T-helper 17 cell (primary cell): ENCODE results near the gene DLL4. TPM values are rescaled to one million over a fixed set of nuclear protein-coding genes. Genes with fewer than 3 reads are reported as not detected.
"Not testable (repeated sequence)": the region's sequence is repeated elsewhere in the genome, so short reads cannot be mapped to it uniquely, and the experiment has no call there.

Source experiments
- ATAC-seq: fragments of 150-1000 bp; cut with Tn5 transposase; 2 replicates; pipeline ENCODE4 v1.10.0; 2021; ENCODE audit warnings: mild to moderate bottlenecking, moderate library complexity
- DNase-seq, 3 donors: peaks; one replicate each; pipeline versions ENCODE4 v3.0.0 to v3.0.0-alpha.2; 2020 to 2021
- H3K9me3 ChIP-seq: one replicate; pipeline ENCODE4 v1.7.0; 2013; ENCODE audit warnings: low read length, mild to moderate bottlenecking; ENCODE audit not compliant: control insufficient read depth, poor library complexity, severe bottlenecking
- H3K27ac Mint-ChIP-seq: one replicate; pipeline ENCODE4 v1.8.0; 2022; ENCODE audit warnings: mild to moderate bottlenecking, moderate library complexity, mixed read lengths
- H3K27me3 Mint-ChIP-seq: one replicate; pipeline ENCODE4 v1.8.0; 2022; ENCODE audit warnings: mixed read lengths
- H3K36me3 Mint-ChIP-seq: one replicate; pipeline ENCODE4 v1.8.0; 2022; ENCODE audit warnings: low read depth, mixed read lengths
- H3K4me1 Mint-ChIP-seq: one replicate; pipeline ENCODE4 v1.8.0; 2022; ENCODE audit warnings: mild to moderate bottlenecking, mixed read lengths
- H3K4me3 Mint-ChIP-seq: one replicate; pipeline ENCODE4 v1.8.0; 2022; ENCODE audit warnings: mild to moderate bottlenecking, moderate library complexity, mixed read lengths
- total RNA-seq, 4 donors: library from RNA in 2 of 4; stranded (reverse) in 2 of 4; gene quantifications; one replicate each; pipeline ENCODE4 v1.2.3 and lab custom pipeline; 2022 to 2026

Gene DLL4
- total RNA-seq, 2 donors from 2014 or later, result not detected

- Mint-ChIP-seq H3K36me3 (no peaks in the 10 kb centered on the region), H3K4me3 (no peak overlapping the region)
Observed at GRCh38 chr15:40944510-40945296, 15.6 kb downstream of the DLL4 start.

GRCh38 chr15:40948706-40949473 lies 19.8 kb downstream of the DLL4 start:
- Mint-ChIP-seq H3K27me3 (peaks cover 15% of the 10 kb centered on the region), H3K27ac (no peak overlapping the region), H3K4me1 (peaks cover 8% of the 10 kb centered on the region), H3K4me3 (peak overlapping the region; percentile 31), H3K36me3 (no peaks in the 10 kb centered on the region)
- H3K9me3 ChIP-seq, result no peaks in the 10 kb centered on the region
- no peak for DNase-seq
- ATAC-seq, result no peak

More at GRCh38 chr15:40944510-40945296, 15.6 kb downstream of the DLL4 start:
- no peaks in the 10 kb centered on the region for H3K9me3 ChIP-seq
- no peak for ATAC-seq
- Mint-ChIP-seq H3K27ac (no peak overlapping the region), H3K27me3 (peaks cover 13% of the 10 kb centered on the region), H3K4me1 (peaks cover 20% of the 10 kb centered on the region)
- DNase-seq, result no peak

GRCh38 chr15:40949756-40950207 lies 20.6 kb downstream of the DLL4 start:
- Mint-ChIP-seq H3K36me3 (no peaks in the 10 kb centered on the region), H3K27ac (no peak overlapping the region), H3K4me3 (no peak overlapping the region), H3K4me1 (peaks cover 16% of the 10 kb centered on the region), H3K27me3 (peaks cover 15% of the 10 kb centered on the region)
- ATAC-seq (no peak), DNase-seq (no peak)
- H3K9me3 ChIP-seq, result no peaks in the 10 kb centered on the region

- Mint-ChIP-seq H3K4me3 (peak overlapping the region; percentile 49), H3K27me3 (peaks cover 19% of the 10 kb centered on the region), H3K27ac (no peak overlapping the region), H3K4me1 (peaks cover 21% of the 10 kb centered on the region), H3K36me3 (no peaks in the 10 kb centered on the region)
- DNase-seq (no peak), ATAC-seq (no peak)
- H3K9me3 ChIP-seq, result no peaks in the 10 kb centered on the region
Observed at GRCh38 chr15:40951764-40952163, 22.6 kb downstream of the DLL4 start.

DNA sequence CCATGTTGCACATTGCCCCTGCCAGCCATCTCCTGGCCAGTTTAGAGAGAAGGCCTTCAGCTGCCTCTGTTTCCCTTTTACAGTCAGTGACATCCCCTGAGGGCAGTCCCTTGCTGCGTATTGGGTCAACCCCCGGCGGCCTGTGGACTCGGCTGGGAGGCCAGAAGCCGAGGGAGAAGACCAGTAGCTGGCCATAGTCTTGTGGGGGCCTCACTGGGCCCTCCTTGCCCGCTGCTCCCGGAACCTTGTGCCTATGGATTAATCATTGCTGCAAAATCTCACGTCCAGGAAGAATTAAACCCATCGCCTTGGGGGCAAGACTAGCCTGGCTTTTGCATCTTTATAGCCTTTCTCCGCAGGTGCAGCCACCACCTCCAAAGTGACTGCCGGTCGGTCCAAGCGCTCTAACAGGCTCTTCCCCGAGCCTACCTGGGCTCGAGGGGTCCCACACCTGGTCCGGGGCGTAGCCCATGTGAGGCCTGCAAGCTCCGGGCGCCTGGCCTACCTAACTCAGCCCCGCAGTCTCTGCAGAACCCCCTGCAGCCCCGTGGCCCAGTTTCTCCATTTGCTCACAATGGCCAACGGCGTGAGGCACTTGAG lies 23.3 kb downstream of the DLL4 start:
- peak overlapping the region; percentile 92 for H3K4me3 Mint-ChIP-seq
- no peaks in the 10 kb centered on the region for H3K9me3 ChIP-seq
- peaks cover 19% of the 10 kb centered on the region for H3K27me3 Mint-ChIP-seq
- no peak for ATAC-seq
- no peaks in the 10 kb centered on the region for H3K36me3 Mint-ChIP-seq
- no peak for DNase-seq
- H3K27ac Mint-ChIP-seq, result no peak overlapping the region
- peaks cover 21% of the 10 kb centered on the region for H3K4me1 Mint-ChIP-seq

DNA sequence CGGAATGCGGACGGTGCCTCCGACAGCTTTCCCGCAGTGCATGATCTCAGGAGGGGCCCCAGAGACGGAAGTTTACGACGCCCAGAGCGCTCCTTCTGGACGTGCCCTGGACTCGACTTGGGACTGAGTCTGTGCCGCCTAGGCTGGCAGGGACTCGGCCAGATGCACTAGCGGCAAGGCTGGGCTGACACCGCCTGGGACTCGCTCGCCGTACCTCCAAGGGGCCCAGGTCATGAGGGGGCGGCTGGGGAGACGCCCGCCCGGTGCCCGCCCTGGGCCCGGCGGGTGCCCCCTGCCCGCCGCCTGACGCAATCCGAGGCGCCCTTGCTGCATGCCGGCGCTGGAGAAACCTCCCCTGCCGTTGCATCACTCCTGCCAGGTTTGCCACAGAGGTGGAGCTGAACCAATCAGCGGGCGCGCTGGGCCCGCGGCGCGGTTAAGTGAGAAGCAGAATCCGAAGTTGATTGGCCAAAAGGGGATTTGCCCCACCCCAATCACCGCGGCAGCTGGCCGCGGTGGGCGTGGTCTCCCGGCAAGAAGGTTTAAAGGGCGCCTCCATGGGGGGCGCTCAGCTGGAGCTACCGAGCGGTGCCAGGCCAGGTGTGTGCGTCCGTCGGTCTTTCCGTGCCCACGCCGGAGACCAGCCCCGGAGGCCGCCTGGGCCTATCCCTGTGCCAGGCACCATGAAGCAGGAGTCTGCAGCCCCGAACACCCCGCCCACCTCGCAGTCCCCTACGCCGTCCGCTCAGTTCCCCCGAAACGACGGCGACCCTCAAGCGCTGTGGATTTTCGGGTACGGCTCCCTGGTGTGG lies 24.0 kb downstream of the DLL4 start, which contains the start of gene CHAC1:
Gene CHAC1 (plus strand): TSS at position 571 of the 812 bp plus-strand sequence. CDS start 113 bp downstream, at position 684.
- Mint-ChIP-seq H3K4me1 (peaks cover 22% of the 10 kb centered on the region), H3K36me3 (no peaks in the 10 kb centered on the region), H3K27me3 (peaks cover 22% of the 10 kb centered on the region), H3K27ac (peak within 1 kb of the TSS; percentile 45), H3K4me3 (peak within 1 kb of the TSS; percentile 92)
- DNase-seq (peak; percentile 89 to 93 (median 90)), ATAC-seq (peak; percentile 98)
- H3K9me3 ChIP-seq, result no peaks in the 10 kb centered on the region

DNA sequence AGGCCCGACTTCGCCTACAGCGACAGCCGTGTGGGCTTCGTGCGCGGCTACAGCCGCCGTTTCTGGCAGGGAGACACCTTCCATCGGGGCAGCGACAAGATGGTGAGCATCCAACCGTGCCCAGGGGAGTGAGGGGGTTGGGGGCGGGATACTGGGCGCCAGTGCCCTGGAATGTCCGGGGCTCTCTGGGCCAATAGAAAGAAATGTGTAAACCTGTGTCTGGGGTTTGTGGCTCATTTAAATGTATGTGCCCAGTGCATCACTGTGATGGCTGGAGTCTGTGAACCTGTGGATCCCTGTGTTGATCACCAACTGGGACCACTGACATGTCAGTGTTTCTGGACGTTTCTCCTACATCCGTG lies 24.6 kb downstream of the DLL4 start:
- DNase-seq, result no peak
- H3K4me1 Mint-ChIP-seq, result peaks cover 28% of the 10 kb centered on the region
- peaks cover 25% of the 10 kb centered on the region for H3K27me3 Mint-ChIP-seq
- H3K9me3 ChIP-seq, result no peaks in the 10 kb centered on the region
- peak overlapping the region; percentile 92 for H3K4me3 Mint-ChIP-seq
- no peak for ATAC-seq
- H3K36me3 Mint-ChIP-seq, result no peaks in the 10 kb centered on the region
- H3K27ac Mint-ChIP-seq, result peak overlapping the region; percentile 45

GRCh38 chr15:40954158-40954848 lies 25.2 kb downstream of the DLL4 start:
- Mint-ChIP-seq H3K4me1 (peaks cover 30% of the 10 kb centered on the region), H3K27ac (peak overlapping the region; percentile 45), H3K4me3 (peak overlapping the region; percentile 92), H3K27me3 (peaks cover 23% of the 10 kb centered on the region)
- not testable (repeated sequence) for H3K36me3 Mint-ChIP-seq, H3K9me3 ChIP-seq, ATAC-seq, DNase-seq

- Mint-ChIP-seq H3K36me3 (no peaks in the 10 kb centered on the region), H3K4me3 (no peak overlapping the region), H3K27me3 (peaks cover 17% of the 10 kb centered on the region)
Observed at GRCh38 chr15:40955141-40955903, 26.2 kb downstream of the DLL4 start.

GRCh38 chr15:40955930-40956540 lies 26.9 kb downstream of the DLL4 start:
- Mint-ChIP-seq H3K4me1 (peaks cover 28% of the 10 kb centered on the region), H3K36me3 (no peaks in the 10 kb centered on the region), H3K27ac (no peak overlapping the region), H3K4me3 (peak overlapping the region; percentile 21), H3K27me3 (peaks cover 17% of the 10 kb centered on the region)
- no peak for ATAC-seq
- H3K9me3 ChIP-seq, result no peaks in the 10 kb centered on the region
- no peak for DNase-seq

More at GRCh38 chr15:40955141-40955903, 26.2 kb downstream of the DLL4 start:
- ATAC-seq, result no peak
- H3K9me3 ChIP-seq, result no peaks in the 10 kb centered on the region
- peak overlapping the region; percentile 34 for H3K27ac Mint-ChIP-seq
- H3K4me1 Mint-ChIP-seq, result peaks cover 28% of the 10 kb centered on the region
- no peak for DNase-seq

- peaks cover 17% of the 10 kb centered on the region for H3K27me3 Mint-ChIP-seq
- peaks cover 28% of the 10 kb centered on the region for H3K4me1 Mint-ChIP-seq
- H3K4me3 Mint-ChIP-seq, result no peak overlapping the region
- ATAC-seq (no peak), DNase-seq (no peak)
- no peaks in the 10 kb centered on the region for H3K9me3 ChIP-seq
- H3K27ac Mint-ChIP-seq, result no peak overlapping the region
- H3K36me3 Mint-ChIP-seq, result no peaks in the 10 kb centered on the region
Observed at GRCh38 chr15:40956541-40956982, 27.4 kb downstream of the DLL4 start.
